NCI-H1105 treated with DMSO at 0.1 percent for 48 hours (cell line): Measurements from ENCODE around the gene LRRC4C.
"Not testable (repeated sequence)": the region's sequence is repeated elsewhere in the genome, so short reads cannot be mapped to it uniquely, and the experiment has no call there.

Experiments used
- DNase-seq: peaks from one replicate; lab custom pipeline; 2025; lab: John Stamatoyannopoulos, UW

LRRC4C gene

DNA sequence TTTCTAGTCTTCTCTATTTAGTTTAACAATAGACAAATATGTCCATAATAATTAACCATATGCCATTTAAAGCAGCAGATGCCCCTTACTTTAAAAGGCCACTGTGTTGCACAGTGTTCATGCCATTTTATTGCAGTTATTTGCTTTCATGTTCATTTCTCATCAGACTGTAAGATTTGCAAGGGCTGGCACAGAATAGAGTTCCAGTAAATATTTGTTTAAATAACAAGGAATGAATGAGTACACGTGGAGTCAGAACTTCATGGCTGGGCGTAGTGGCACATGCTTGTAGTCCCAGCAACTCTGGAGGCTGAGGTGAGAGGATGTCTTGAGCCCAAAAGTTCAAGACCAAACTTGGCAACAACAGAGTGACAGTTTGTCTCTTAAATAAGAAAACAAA lies 1228.6 kb downstream of the LRRC4C start:
- DNase-seq = no peak

DNA sequence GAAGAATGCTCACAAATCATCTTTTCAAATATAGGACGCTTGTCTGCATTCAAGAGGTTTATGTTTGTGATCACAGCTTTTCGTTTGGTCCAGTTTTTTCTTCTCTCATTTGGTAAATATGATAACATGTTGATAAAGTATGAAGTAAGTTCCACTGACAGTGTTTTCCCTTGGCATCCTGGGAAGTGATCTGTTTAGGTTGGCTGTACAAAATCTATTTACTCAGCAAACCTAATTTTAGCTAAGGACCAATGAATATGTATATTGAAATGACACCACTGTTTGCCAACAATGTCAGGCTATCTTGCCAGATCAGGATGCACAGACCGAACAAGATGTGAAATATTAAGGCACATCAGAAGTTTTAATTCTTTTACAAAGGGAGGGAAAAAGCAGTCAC lies 1230.8 kb downstream of the LRRC4C start:
- no peak for DNase-seq

DNA sequence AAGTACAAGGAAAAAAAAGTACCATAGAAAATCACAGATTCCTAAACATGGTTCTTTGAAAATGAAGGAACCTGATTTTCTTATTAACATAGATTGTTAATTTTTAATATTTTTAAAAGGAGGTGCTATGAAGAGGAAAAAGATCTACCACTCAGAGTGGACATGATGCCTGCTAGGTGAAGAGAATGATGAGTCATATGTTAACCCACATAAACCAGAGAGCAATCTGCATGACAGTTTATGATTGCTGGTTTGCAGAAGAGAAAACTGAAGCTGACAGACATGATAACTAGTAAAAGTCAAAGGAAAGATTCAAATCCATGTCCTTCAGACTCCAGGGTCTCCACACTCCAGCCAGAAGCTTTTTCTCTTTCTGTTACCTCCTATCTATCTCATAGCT lies 1231.7 kb downstream of the LRRC4C start:
- DNase-seq = no peak

DNA sequence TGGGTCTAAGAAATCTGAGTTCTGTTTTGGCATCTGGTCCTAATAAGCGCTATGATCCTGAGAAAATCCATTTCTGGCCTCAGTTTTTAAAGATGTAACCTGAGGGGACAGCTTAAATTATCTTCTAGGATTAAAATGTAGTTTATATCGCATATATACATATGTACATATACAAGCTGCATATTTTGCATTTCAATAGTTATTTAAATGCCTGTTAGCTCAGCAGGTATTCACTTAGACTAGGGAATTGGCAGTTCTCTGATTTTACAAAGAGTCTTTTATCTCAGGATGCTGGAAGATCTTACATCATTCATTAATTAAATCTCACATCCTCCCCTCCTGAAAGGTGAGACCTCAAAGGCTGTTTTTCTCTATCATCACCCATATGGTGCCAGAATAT lies 1232.8 kb downstream of the LRRC4C start:
- DNase-seq = no peak

DNA sequence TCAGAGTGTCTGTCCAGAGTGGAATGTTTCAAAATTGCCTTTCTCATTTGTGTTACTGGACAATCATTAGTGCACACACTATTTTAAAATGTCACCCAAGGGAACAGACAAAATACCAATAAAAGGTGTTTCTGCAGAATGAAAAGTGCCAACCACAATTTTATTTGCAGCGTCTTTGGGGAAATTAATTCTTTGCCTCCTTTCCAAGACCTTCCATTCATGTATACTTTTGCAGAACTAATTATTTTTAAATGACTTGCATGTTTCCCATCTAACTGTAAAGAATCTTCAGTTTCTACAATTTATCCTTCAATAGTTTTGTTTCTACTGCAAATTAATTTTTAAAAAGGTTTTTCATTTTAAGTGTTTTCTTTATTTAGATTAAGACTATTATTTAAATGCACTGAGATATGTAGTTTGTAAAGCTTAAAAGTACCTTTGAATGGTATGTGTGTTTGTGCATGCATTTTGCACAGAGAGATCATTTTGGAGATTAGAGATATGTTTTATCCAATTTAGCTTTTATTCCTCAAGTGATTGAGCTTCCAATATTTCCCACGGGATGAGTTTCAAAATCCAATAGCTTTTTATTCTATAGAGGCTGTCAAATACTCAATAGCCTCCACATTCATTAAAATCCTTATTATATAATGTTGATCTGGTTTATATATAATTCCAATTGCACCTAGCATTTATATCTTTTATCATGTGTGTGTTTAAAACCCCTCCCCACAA lies 1235.7 kb downstream of the LRRC4C start:
- DNase-seq = no peak

DNA sequence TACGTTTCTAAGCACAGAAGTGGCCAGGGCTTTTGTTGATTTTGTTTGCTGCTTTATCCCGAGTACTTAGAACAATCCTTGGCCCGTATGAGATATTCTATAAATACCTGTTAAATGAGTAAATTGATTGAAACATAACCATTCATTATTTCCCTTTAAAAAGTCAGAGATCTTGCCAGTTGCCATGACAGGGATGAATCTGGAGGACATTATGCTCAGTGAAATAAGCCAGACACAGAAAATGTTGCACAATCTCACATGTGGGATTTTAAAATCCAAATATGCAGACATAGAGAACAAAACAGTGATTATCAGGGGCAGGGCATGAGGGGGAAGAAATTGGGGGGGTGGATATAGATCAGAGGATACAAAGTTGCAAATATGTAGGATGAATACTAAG lies 1240.1 kb downstream of the LRRC4C start:
- DNase-seq = no peak

DNA sequence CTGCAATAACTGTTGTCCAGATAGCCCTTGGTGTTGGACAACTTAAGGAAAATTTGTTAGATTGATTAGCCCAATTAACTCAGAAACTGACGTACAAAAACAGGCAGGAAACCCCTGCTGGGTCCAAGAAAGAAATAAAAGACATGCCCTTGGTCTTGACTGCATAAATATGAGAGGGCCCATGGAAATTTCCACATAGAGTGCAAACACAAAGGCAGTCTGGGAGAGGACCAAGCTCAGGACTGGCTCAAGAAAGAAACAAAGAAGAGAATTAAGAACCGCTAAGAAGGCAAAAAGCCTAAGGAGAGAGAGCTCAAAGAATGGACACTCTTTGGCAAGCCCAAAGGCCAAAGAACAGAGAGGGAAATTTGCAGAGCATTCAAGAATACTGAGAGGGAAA lies 1243.9 kb downstream of the LRRC4C start:
- DNase-seq = no peak

DNA sequence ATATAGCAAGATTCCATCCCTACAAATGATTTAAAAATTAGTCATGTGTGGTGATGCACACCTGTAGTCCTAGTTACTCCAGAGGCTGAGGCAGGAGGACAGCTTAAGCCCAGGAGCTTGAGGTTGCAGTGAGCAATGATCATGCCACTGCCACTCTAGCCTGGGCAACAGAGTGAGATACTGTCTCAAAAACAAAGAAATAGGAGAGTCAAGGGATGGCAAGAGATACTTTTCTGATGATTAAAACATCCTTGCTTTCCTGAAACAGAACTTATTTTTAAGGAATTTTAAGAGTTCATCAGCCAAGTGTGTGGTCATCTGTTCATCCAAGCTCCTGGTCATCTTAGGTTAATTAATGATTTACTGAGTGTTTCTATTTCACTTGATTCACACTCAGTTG lies 1252.0 kb downstream of the LRRC4C start:
- DNase-seq = no peak

DNA sequence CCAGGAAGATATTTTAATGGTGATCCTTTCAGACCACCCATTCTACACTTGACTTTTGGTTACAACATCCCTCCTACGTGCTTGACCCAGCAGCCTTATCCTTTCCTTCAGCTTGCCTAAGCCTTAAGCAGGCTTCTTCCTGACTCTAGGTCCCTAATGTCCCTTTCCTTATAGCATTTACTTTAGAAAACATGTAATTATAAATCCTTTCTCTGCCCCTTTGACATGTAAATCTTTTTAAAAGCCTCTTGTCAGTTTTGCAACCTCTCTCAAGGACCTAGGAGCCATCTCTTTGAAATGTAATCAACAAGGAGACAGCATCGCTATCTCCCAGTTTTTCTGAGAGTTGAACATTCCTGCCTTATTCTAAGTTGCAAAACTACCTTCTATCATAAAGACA lies 1255.2 kb downstream of the LRRC4C start:
- DNase-seq = no peak

DNA sequence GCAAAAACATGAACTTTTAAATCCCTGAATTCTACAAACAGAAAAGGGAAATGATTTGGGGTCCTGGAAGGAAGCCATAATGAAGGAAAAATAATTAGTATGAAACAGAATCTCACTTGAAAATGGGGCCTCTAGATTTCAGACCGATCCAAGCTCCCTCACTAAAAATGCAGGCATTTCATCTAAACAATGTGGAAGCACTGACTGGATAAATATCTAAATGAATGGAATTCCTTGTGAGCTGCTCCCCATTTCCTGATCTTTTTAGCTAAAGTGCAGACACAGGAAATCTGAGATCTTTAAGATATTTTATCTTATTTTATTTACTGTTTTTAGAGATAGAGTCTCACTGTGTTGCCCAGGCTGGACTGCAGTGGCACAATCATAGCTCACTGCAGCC lies 1255.8 kb downstream of the LRRC4C start:
- no peak for DNase-seq

DNA sequence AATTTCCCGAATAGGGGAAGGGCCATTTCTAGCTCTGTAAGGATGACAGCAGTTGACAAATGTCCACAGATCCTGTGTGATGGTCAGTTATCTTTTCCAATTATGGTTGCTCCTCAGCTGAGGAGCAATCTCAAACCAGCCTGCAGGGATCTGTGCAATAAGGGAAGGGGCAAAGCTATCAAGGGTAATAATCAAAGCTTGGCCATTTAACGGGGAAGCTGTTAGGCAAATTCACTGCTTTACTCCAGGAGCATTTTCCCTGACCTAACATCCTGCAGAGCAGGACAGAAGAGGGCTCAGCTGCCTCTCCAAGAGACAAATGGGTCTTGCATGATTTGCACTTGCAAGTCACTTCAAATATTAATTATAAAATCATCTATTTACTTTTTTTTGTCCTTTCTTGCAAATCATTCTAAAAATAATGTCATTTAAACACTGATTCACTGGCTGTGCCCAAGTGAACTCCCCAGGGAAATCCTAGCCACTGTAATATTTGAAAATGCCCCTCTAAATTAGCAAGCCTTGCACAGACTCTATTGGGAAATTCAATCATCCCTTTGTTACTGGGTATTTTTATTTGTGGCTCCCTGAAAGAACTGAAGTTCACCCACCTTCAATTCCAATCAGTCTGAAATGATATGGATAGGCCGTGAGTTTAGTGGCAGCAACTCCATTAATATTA lies 1256.7 kb downstream of the LRRC4C start:
- peak; percentile 6 for DNase-seq

DNA sequence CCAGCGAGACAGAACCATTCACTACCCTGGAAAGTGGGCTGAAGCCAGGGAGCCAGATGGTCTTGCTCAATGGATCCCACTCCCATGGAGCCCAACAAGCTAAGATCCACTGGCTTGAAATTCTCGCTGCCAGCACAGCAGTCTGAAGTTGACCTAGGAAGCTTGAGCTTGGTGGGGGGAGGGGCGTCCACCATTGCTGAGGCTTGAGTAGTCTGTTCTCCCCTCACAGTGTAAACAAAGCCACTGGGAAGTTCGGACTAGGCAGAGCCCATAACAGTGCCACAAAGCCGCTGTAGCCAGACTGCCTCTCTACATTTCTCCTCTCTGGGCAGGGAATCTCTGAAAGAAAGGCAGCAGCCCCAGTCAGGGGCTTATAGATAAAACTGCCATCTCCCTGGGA lies 1266.9 kb downstream of the LRRC4C start:
- not testable (repeated sequence) for DNase-seq

DNA sequence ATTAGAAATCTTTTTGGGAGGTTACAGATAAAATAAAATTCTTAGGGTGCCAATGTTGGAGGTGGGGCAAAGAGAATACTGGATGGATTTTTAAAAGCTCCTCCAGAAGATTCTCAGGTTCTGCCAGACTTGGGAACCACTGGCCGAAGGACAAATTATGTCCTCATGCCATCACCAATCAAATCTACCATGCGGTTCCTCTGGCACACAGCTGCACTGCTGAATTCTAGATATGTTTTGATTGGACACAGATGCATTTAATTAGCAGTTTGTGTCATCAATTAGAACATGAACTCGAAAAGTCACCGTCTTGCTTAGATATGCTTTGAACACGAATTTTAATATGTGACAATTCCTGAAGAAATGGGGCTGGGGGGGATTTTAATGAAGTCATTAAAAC lies 1269.2 kb downstream of the LRRC4C start:
- DNase-seq = no peak

DNA sequence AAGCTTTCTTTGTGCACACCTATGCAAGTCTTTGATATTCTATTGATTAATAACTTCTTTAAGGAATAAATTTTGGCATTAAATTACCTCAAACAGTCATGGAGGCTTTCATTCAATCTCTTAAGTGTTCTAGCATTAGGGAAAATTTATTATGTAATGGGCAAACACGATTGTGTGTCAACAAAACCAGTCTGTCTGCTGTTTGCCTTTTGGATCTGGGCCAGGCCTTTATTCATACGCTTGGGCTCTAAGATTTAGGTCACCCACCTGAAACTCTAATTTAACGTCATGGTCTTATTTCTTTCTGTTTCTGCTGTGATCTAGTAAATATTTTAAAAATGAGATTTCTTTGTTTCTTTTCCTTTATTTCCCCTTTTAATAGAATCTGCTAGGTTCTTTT lies 1270.6 kb downstream of the LRRC4C start:
- DNase-seq = peak; percentile 97

DNA sequence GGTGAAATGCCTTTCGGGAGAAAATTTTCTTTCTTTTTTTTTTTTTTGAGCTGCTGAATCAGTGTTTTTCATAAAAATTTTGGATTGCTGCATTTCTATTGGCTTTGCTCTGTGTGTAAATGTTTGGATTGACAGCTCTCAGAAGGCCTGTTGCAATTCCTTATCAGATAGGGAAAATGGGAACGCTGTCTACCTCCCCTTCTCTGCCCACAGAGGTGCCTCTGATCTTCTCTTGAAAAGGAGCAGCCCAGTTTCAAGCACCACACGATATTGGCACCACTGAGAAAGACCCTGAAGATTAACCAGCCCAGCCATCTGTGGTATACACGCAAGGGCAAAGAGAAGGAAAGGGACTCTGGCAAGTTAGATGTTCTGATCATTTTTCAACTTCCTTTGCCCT lies 1272.2 kb downstream of the LRRC4C start:
- DNase-seq = no peak

DNA sequence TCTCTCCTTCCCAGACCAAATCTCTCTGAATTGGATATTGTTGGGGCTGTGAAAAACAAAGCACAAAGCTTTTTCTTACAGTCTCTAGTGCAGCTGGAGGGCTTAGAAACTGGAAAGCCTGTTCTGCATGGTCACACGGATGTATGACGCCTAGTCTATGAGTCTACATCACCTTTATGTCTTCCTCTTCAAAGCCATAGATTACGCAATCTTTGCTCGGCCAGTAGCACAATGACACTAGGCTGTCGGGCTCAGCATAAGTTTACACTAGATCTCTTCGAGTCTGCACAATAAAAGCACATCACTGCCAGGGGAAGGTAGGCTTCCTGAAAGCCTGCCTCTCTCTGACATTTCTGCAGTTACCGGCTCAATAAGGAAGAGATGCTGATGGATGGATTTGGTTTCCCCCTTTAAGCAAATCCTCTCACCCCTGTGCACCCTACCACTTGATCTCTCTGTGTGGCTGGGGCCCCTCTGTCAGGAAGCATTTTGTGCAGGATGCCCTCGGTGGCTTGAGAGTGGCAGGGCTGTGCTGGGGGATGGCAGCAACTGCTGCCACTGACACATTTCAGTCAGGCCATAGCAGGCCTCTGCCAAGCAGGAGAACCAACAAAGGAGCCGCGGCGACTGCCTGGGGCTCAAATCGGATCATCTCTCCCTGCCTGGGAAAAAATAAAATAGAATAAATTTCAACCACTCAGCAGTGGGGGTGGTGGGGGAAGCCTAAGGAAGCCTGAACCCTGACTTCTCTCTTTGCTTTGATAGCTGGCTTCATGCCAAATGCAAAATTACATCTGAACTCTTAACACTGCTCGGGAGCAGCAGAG lies 1272.8 kb downstream of the LRRC4C start:
- peak; percentile 65 for DNase-seq

DNA sequence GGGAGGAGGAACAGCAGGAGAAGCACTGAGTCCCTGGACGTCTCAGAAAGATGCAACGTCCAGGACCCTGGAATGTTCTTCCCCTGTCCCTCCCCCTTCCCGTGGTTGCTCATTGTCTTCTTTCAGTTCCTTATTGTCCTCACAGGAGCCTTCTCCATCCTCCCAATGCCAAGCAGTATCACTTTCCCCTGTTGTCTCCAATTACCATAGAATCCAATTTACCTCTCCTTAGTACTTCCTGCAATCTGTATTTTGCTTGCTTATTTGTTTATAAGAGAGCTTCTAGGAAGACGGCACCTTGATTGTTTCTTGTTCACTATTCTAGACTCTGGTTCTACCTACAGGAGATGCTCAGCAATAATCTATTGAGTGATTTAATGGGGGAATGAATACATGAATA lies 1273.7 kb downstream of the LRRC4C start:
- DNase-seq = no peak

DNA sequence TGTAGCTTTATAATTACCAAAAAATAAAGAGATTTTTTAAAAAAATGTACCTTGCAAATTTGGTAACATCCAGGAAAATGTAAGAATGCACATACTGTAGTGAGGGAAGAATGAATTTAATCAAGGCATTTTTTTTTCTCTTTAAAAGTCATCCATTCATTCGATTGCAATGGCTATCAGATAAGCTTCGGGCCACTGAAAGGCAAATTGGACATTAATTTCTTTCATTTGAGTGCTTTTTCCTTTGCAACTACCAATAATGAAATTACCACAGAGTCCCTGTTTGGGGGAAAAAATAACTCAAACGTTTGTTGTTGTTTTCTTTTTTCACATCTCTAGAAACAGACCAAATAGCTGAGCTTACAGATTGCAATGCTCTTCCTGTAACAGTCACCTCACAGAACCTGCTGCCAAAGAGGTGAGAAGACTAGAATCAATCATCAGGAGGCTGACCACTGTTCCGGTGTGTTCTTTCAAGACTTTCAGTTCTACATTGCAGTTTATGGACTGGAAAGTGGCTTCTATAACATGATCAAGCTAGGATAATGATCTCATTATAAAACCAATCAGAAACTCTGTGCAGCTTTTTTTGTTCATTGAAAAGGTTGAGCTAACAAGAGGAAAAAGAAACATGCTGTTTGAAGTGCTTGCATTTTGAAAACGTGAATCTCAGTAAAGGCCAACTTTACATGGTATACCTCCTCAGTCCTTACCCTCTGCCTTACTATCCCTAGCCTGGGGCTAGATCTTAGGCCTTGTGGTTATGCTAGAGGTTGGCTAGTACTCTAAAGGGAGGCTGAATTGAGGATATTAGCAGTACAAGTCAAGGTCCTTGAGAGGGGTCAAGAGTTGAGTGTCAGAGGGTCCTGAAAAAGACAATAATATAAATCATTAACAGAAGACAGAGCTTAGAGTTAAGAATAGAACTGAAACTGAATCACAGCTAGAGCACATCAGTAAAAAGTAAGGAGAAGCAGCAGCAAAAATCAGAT lies 1276.1 kb downstream of the LRRC4C start:
- DNase-seq = no peak

DNA sequence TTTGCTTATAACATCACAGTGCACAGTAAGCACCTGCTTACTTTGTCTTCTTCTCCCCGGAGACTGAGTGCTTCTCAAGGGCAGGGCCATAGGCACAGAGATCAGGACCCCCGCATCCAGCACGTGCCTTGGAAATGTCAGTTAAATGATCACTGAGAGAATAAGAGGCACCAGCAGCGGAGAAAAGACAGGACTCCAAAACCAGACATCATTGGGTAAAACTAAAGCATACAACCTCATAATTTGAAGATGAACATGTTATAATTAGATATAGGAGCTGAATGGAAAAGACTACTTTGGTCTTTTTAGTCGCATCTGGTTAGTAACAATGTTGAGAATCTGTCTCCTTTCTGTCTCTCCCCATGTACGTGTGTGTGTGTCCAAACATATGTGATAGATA lies 1279.9 kb downstream of the LRRC4C start:
- DNase-seq = no peak

DNA sequence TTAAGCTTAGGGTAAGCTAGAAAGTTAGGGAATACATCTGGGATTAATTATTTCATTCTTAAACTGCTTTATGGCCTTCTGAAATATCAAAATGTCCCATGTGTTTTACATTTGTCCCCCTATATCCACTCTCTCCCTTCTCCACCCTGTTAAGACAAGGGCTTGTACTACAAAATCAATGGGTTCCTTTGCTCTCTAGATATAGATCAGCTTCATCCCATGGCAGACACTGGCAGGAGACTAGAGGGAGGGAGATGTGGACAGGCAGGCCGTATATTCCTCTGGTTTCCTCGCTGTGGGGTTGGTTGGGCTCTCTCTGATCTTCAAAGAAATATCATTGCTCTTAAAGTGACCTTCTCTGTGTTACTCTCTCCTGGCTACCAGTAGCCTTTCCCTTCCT lies 1281.0 kb downstream of the LRRC4C start:
- DNase-seq = no peak

DNA sequence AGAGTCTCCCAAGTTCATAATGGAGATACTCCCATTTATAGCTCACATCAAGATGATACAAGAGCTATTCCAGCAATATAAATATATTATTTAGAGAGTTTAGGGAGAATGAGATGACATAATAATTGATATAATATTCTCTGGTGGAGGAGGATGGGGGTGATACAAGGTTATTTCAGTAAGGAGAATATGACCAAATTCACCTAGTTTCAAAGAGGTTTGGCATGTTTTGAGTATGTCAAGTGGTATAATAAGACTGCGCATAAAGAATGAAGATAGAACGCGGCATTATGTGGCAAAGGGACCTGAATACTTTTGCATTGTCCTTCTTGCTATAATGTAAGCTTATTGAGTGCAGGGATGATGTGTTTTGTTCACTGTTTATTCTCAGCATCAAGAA lies 1283.5 kb downstream of the LRRC4C start:
- DNase-seq = no peak

DNA sequence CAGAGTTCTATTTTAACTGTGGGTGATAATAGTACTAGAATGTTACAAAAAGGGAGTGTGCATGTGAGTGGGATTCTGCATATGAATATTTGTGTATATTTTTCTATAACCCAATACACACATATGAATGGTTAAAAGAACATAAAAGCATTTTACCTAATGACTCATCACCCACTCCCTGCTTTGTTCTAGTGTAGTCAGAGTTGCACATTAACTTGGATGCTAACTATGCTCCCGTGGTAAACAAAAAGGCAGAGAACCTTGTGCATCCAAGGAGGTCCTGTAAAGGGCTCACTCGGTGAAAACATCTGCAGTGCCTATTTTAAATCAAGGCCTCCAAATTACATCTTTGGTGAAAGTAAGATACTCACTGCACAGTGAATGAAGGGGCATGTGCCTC lies 1289.4 kb downstream of the LRRC4C start:
- DNase-seq = no peak
